Measurements from ENCODE around the gene ZBTB7C. TPM values are rescaled to one million over a fixed set of nuclear protein-coding genes. Genes with fewer than 3 reads are reported as not detected.

The ZBTB7C gene
- total RNA-seq, 1 donor from 2014 or later, result under 0.01 TPM

DNA sequence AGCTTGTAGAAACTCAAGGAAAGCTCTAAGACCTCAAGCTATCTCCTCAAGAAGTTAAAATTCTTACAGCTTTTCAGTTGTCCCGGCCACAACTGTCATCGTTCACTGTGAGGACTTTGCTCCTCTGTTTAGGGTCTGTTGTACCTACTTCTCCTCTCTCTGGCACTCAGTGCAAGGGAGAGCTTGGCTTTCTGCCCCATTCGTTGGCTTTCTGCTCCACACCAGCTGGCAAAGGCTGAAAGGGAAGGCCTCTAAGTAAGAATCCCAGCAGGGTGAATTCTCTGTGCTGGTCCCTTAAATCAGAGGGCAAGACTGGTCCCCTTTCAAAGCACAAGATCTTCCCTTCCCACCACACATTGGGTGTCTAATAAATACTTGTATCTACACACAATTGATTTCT is 17.3 kb downstream of the ZBTB7C start:
- DNase-seq (ENCODE audit: low read depth in 2 of 2), result no peak

- no peak for DNase-seq (ENCODE audit: low read depth in 2 of 2)
These were observed 18.5 kb downstream of the ZBTB7C start for GRCh38 chr18:48390641-48391040.

- DNase-seq (ENCODE audit: low read depth in 2 of 2), result no peak
These were observed 20.7 kb downstream of the ZBTB7C start for GRCh38 chr18:48388478-48388877.

- DNase-seq (ENCODE audit: low read depth in 2 of 2), result no peak
These were observed 21.9 kb downstream of the ZBTB7C start for GRCh38 chr18:48387300-48387699.

DNA sequence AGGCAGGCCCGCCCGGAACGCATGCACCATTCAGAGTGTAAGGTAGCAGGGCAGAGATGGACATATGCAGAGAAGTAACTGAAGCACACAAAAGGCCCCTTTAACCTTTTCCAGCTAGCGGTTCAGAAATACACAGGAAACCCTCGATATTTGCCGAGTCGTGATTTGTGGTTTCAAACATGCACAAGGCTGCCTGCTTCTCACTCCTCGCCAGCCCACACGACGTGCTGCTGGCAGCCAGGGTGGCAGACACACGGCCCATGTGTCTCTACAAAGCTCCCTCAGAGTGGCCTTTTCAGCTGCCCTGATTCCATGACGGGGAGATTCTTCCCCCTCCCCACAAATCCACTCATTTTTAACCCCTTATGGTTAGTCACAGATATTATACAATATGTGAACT is 23.6 kb downstream of the ZBTB7C start:
- DNase-seq (ENCODE audit: low read depth in 2 of 2), result no peak

GRCh38 chr18:48376934-48377333 is 32.2 kb downstream of the ZBTB7C start:
- DNase-seq (ENCODE audit: low read depth in 2 of 2), result no peak

DNA sequence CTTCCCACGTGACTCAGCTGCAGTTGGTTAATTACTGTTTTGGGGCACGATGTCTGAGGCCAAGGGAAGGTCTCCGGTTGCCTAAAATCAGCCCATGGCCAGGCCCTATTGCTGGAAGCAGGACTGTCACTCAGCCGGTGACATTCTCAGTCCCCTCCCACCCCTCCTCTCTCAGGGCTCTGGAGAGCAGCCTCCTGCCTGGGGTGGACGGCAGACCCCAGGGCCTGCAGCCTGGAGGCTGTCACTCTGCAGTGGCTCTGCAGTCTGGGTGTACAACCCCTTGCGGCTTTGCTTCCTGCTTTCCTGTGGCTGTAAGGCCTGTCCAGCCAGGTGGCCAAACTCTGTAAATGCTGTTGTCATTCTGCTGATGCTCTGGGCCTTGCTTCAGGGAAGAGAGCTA is 32.8 kb downstream of the ZBTB7C start:
- no peak for DNase-seq (ENCODE audit: low read depth in 2 of 2)

DNA sequence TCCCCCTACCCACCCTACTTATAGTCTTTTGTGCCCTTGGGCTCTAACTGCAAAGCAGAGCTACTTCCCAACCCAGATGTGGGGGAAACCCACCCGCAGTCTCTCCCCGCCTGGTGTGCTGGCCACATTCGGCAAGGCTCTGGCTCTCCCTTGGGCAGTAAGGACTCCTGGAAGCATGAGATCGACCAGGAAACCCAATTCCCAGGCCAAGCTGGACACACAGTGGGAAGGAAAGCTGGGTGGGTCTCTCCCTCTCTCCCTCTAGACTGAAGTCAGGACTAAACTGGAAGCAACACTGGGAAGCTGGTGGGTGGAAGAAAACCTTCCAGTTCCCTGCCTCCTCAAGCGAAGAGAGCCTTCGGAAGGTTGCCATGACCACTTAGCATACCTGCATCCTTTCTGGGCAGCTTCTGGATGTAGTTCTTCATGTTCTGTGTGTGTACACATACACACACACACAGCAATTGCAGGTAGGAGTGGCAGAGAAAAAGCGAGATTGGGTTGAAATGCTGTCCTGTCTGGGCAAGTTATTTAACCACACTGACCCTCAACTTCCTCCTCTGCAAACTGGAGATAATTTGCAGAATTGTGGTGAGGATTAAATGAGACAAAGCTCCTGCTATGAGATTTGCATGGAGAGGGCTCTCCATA is 33.9 kb downstream of the ZBTB7C start:
- no peak for DNase-seq (ENCODE audit: low read depth in 2 of 2)

DNA sequence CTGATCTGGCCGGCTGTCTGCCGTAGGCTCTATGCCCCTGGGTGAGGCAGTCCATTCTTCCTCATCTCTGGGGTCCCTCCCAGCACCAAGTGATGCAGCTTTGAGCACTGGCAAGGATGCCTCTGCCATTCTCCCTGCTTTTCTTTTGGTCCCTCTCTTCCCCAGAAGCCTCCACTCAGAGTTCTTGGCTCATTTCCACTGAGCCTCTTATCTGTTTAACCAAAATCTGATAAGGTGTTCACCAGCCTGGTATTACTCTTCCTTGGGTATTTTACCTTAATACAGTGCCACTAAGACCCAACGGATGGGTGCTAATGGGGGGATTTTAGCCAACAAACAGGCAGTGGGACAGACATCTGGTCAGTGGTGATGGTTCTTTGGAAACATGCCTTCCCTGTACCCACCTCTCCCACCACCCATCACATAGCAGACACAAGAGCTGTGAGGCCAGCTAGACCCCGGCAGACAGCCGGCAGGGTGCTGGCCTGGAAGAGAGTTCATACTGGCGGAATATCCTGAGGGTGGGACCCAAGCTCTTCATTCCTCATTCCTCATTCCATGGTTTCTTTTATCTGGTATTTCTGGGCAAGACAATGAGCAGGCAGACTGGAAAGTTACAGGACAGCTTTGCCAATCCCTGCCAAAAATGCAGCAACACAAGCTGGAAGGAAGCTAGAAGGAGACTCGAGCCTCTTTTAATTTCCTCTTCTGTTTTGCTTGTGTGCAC is 34.6 kb downstream of the ZBTB7C start:
- DNase-seq (ENCODE audit: low read depth in 2 of 2), result no peak

DNA sequence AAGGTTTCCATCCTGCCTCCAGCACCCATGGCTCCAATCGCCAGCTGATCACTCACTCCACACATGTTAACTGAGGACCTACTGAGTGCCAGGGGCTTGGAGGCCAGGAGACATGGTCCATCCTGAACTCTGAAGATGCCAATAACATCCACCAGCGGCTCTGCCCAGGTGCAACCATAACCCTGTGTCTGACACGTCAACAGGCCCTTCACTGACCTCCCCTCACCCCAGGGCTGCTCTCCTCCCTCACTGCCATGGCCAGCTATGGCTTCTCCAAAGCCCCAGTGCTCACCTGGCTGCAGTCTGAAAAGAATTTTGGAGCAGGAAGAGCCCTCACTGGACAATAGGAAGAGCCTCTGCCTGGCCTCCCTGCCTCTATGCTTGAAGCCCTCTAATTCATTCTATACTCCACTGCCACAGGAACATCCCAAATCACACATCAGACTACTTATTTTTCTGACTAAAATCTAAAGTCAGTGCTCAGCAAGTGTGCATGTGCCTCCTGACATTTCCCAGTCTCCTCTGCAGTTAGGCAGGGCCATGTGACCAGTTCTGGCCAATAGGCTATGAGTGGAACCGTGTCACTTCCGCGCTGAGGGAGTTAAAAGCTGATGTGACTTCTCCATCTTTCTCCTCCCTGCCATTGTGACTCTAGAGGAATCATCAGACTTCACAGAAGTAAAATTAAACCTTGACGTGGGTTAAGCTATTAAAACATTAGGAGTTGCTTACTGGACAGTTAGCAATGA is 37.2 kb downstream of the ZBTB7C start:
- no peak for DNase-seq (ENCODE audit: low read depth in 2 of 2)

- DNase-seq (ENCODE audit: low read depth in 2 of 2), result no peak
These were observed 41.6 kb downstream of the ZBTB7C start for GRCh38 chr18:48367557-48367956.

DNA sequence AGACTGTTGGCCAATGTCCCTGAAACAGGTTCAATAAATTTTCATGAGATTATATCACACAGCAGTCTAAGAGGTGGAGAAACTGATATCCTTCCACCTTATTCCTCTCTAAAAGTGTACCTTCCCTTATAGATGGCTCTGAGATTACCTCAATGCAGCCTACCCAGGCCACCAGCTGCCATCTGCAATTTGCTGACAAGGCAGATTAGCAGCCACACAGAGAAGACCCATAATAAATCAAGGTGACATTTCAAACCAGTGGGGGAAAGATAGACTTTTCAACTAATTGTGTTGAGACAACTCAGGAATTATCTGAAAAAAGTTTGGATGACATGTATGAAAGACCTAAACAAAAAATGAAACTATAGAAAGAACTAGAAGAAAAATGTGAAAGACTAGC is 43.2 kb downstream of the ZBTB7C start:
- DNase-seq (ENCODE audit: low read depth in 2 of 2), result no peak

GRCh38 chr18:48364146-48364545 is 45.0 kb downstream of the ZBTB7C start:
- DNase-seq (ENCODE audit: low read depth in 2 of 2), result no peak

DNA sequence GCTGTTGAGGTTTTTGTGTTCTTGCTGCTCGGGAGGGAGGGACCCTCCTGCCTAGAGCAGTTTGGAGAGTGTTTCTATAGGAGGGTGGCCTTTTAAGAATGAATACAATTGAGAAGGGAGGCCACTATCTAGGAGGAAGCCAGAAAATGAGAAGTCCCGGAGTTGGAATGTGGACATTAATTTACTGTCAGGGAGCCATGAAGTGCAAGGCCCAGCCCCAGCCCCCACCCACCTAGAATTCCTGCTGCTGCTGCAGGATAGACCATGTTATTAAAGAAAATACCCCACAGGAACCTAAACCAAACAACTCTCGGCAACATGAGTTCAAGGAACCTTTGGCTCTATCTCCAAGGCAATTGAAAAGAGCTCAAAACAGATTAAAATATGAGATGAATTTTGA is 46.0 kb downstream of the ZBTB7C start:
- no peak for DNase-seq (ENCODE audit: low read depth in 2 of 2)

- DNase-seq (ENCODE audit: low read depth in 2 of 2), result no peak
These were observed 47.4 kb downstream of the ZBTB7C start for GRCh38 chr18:48361801-48362200.

DNA sequence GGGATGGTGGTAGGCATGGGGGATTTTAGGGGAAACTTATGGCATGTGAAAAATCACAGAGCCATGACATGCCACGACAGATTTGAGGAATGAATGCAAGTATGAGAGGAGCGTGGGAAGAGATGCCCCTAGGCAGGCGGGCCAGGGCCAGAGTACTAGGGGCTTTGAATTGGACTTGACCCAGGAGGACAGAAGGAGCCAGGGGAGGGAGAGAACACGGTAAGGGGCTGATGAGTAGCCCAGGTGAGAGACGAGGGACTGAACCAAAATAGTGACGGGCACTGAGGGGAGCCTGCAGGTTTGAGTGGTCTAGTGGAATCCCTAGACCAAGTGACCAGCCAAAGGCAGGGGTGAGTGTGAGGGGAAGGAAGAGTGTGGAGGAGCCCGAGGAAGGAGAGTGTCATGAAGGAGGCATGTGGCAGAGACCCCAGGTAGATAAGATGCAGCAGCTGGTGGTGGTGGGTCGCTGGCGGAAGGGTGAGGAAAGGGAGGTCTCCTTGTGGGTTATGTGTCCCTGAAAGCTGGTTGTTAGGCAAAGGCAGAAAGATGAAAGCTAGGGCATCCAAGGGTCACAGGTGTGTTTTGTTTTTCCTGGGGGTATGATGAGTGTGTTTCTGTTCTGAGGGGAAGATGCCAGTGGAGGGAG is 48.7 kb downstream of the ZBTB7C start:
- no peak for DNase-seq (ENCODE audit: low read depth in 2 of 2)

DNA sequence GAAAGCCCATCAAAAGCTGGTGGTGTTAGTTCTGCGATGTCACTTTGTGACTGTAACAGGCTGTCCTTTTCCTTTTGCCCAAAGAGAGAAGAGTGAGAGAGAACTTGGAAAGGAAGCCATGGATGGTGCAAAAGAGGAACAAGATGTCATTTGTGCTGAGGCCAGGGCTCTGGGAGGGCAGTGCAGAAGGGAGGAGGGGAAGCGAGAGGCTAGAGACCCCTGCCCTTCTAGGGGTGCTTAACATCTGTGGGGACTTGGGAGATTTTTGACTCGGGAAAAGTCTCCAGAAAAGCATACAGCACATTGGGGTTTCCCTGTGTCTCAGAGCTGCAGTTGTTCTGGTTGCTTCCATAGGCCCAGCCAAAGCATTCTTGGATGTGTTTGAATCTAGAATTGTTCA is 49.6 kb downstream of the ZBTB7C start:
- DNase-seq (ENCODE audit: low read depth in 2 of 2), result no peak

DNA sequence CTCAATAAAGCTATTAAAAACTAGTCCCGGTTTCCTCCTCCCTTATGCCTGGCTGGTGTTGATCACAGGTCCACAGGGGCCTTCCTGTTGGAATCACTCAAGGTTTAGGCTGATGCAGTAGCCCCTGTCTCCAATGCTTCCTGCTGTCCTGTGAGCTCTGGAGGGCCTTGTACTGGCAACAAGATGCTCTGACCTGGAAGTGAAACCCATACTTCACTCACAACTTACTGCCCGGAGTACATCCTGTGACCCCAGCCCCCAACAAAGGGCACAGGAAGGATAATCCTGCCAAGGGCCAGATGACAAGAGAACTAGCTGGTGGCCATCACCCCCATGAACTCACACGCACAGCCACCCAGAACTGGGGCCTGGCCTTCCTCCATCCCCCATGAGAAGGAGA is 50.3 kb downstream of the ZBTB7C start:
- no peak for DNase-seq (ENCODE audit: low read depth in 2 of 2)

GRCh38 chr18:48356909-48357631 is 52.1 kb downstream of the ZBTB7C start:
- no peak for DNase-seq (ENCODE audit: low read depth in 2 of 2)

DNA sequence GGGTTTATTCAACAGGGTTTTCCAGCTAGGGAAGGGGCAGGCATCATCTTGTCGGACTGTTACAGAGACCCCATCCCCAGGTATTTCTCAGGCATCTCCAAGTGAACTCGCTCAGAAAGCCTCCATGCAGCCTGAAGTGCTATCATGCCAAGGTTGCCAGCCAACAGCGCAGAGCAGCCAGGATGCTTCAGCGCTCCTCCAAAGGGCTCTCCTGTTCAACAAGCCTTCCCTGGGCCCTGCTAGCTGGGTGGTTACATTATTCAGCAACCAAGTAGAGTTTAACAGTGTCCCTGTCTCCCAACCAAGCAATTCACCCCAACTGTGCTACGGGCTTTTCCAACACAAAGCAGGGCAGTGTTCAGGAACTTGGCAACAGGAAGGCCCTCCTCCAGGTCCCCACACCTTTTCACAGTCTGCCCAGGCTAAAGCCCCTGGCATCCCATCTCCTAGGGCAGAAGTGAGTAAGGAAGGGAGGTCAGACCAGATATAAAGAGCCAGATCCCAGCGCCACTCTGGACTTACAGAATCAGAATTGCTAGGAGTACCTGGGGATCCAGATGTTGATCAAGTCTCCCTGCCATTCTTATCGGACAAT is 52.9 kb downstream of the ZBTB7C start:
- DNase-seq (ENCODE audit: low read depth in 2 of 2), result no peak

Data from lung microvascular endothelial cell (primary cell).